CD4-positive, alpha-beta T cell (primary cell): Measurements from ENCODE around the gene KRTAP4-1. TPM values are rescaled to one million over a fixed set of nuclear protein-coding genes. Genes with fewer than 3 reads are reported as not detected.

Source experiments
- ATAC-seq: fragments of 200-7000 bp; cut with Tn5 transposase; one replicate; pipeline ENCODE4 v1.10.0; 2022; ENCODE audit warnings: mild to moderate bottlenecking; ENCODE audit not compliant: poor library complexity
- CTCF ChIA-PET: fragments of 350-600 bp; sonication (Branson Sonifier 250); formaldehyde crosslinking; loops from one replicate; lab custom pipeline; 2021; ENCODE audit warnings: antibody characterized with exemption, inconsistent platforms; lab: Charles Lee
- POLR2A ChIA-PET: fragments of 350-600 bp; sonication (Branson Sonifier 250); formaldehyde crosslinking; loops from one replicate; lab custom pipeline; 2021; ENCODE audit warnings: antibody characterized with exemption, inconsistent platforms; lab: Charles Lee
- DNase-seq, 14 experiments: peaks; one replicate each; pipeline ENCODE4 v3.0.0-alpha.2; 2013 to 2020; ENCODE audit warnings: mixed read lengths in 2 of 14
- H3K27ac ChIP-seq, 2 donors: one replicate each; pipeline versions ENCODE4 v1.5.1 to v1.7.0; 2013; ENCODE audit warnings: low read length in 2 of 2, low read depth in 1 of 2, mild to moderate bottlenecking in 1 of 2
- H3K27me3 ChIP-seq, 2 experiments: 1 replicate in 1 of 2; 2 replicates in 1 of 2; pipeline versions ENCODE4 v1.6.1 to v1.7.0; 2013; ENCODE audit warnings: low read length in 2 of 2, control low read depth in 1 of 2, mild to moderate bottlenecking in 1 of 2, moderate library complexity in 1 of 2; ENCODE audit not compliant: insufficient read depth in 2 of 2, control insufficient read depth in 1 of 2
- H3K36me3 ChIP-seq: one replicate; pipeline ENCODE4 v1.6.1; 2013; ENCODE audit warnings: low read length, control low read depth; ENCODE audit not compliant: insufficient read depth
- H3K4me1 ChIP-seq: one replicate; pipeline ENCODE4 v1.6.1; 2013; ENCODE audit warnings: low read length, control low read depth; ENCODE audit not compliant: insufficient read depth
- H3K4me3 ChIP-seq: one replicate; pipeline ENCODE4 v1.5.1; 2013; ENCODE audit warnings: mild to moderate bottlenecking, low read length, moderate library complexity
- H3K9me3 ChIP-seq, 2 experiments: 1 replicate in 1 of 2; 2 replicates in 1 of 2; pipeline versions ENCODE4 v1.6.1 to v1.7.0; 2013; ENCODE audit warnings: low read length in 2 of 2, mild to moderate bottlenecking in 2 of 2, control low read depth in 1 of 2, moderate library complexity in 1 of 2; ENCODE audit not compliant: control insufficient read depth in 1 of 2, insufficient read depth in 1 of 2
- H3K27ac Mint-ChIP-seq: one replicate; pipeline ENCODE4 v1.8.0; 2020; ENCODE audit warnings: mixed read lengths
- H3K27me3 Mint-ChIP-seq: one replicate; pipeline ENCODE4 v1.8.0; 2021; ENCODE audit warnings: mixed read lengths
- H3K36me3 Mint-ChIP-seq: one replicate; pipeline ENCODE4 v1.8.0; 2021; ENCODE audit warnings: low read depth, mixed read lengths
- H3K4me1 Mint-ChIP-seq: one replicate; pipeline ENCODE4 v1.8.0; 2021; ENCODE audit warnings: low read depth, mixed read lengths
- H3K4me3 Mint-ChIP-seq: one replicate; pipeline ENCODE4 v1.8.0; 2020; ENCODE audit warnings: mild to moderate bottlenecking, mixed read lengths
- H3K9me3 Mint-ChIP-seq: one replicate; pipeline ENCODE4 v1.8.0; 2020; ENCODE audit warnings: mixed read lengths
- intact Hi-C, 2 experiments: fragments of 100-400 bp; cut with DNase I in 1 of 2; cut with micrococcal nuclease in 1 of 2; formaldehyde crosslinking; loops; one replicate each; pipeline versions ENCODE4 v1.15.1 to v1.9.0; 2023 to 2025; cut with DNase I, micrococcal nuclease
- total RNA-seq, 174 experiments: library from RNA in 2 of 174; stranded (reverse) in 2 of 174; gene quantifications; one replicate each; pipeline ENCODE4 v1.2.3 and lab custom pipeline; 2021 to 2026
- TF ChIP-seq, protein P1 (sequence below): fragments of 200-600 bp; IDR thresholded peaks from one replicate; pipeline ENCODE4 v1.8.0; 2022; ENCODE audit warnings: antibody characterized with exemption, mild to moderate bottlenecking

KRTAP4-1 gene
- total RNA-seq, 2 experiments from 2014 or later = not detected

- TF ChIP-seq, protein P1, sequence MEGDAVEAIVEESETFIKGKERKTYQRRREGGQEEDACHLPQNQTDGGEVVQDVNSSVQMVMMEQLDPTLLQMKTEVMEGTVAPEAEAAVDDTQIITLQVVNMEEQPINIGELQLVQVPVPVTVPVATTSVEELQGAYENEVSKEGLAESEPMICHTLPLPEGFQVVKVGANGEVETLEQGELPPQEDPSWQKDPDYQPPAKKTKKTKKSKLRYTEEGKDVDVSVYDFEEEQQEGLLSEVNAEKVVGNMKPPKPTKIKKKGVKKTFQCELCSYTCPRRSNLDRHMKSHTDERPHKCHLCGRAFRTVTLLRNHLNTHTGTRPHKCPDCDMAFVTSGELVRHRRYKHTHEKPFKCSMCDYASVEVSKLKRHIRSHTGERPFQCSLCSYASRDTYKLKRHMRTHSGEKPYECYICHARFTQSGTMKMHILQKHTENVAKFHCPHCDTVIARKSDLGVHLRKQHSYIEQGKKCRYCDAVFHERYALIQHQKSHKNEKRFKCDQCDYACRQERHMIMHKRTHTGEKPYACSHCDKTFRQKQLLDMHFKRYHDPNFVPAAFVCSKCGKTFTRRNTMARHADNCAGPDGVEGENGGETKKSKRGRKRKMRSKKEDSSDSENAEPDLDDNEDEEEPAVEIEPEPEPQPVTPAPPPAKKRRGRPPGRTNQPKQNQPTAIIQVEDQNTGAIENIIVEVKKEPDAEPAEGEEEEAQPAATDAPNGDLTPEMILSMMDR = no peak
- H3K27me3 Mint-ChIP-seq = peaks cover 5% of the 10 kb centered on the region
- intact Hi-C loops = no loop called here
- Histone ChIP-seq H3K27ac (no peak overlapping the region), H3K9me3 (peaks cover 5 to 9% of the 10 kb centered on the region in 2 experiments), H3K4me3 (no peak overlapping the region), H3K27me3 (no peaks in the 10 kb centered on the region), H3K4me1 (no peaks in the 10 kb centered on the region), H3K36me3 (no peaks in the 10 kb centered on the region)
- ATAC-seq = no peak
- H3K36me3 Mint-ChIP-seq = peaks cover 10% of the 10 kb centered on the region
- no peak overlapping the region for H3K4me3 Mint-ChIP-seq
- ChIA-PET POLR2A (no interaction called here), CTCF (no interaction called here)
- no peaks in the 10 kb centered on the region for H3K4me1 Mint-ChIP-seq
- H3K27ac Mint-ChIP-seq = no peak overlapping the region
- DNase-seq = no peak
- peaks cover 5% of the 10 kb centered on the region for H3K9me3 Mint-ChIP-seq
Measured at GRCh38 chr17:41147531-41148204, 37.0 kb downstream of the KRTAP4-1 start.

DNA sequence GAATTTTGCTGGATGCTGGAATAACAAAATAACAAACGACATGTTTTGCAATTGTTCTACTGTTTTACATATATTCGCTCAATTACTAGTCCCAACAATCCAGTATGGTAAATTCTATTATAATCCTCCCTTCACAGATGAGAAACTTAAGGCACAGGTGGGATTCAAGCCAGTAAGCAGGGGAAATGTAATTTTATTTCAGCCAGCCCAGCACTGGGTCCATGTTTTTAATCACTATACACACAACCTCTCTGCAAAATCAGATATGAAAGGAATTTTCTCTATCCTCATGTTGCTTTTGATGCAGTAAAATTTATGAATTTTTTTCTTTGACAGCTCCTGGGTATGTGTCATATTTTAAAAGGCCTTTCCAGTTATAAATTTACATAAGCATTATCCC lies 39.5 kb downstream of the KRTAP4-1 start:
- Mint-ChIP-seq H3K4me3 (no peak overlapping the region), H3K27ac (no peak overlapping the region), H3K27me3 (peaks cover 5% of the 10 kb centered on the region), H3K36me3 (peaks cover 15% of the 10 kb centered on the region), H3K4me1 (no peaks in the 10 kb centered on the region), H3K9me3 (peaks cover 13% of the 10 kb centered on the region)
- POLR2A ChIA-PET = no interaction called here
- no peak for DNase-seq
- intact Hi-C loops = no loop called here
- Histone ChIP-seq H3K27me3 (no peaks in the 10 kb centered on the region), H3K9me3 (peaks cover 7 to 14% of the 10 kb centered on the region in 2 experiments), H3K4me3 (no peak overlapping the region), H3K4me1 (no peaks in the 10 kb centered on the region), H3K27ac (no peak overlapping the region), H3K36me3 (no peaks in the 10 kb centered on the region)
- TF ChIP-seq, protein P1 = no peak
- no peak for ATAC-seq
- CTCF ChIA-PET = no interaction called here

DNA sequence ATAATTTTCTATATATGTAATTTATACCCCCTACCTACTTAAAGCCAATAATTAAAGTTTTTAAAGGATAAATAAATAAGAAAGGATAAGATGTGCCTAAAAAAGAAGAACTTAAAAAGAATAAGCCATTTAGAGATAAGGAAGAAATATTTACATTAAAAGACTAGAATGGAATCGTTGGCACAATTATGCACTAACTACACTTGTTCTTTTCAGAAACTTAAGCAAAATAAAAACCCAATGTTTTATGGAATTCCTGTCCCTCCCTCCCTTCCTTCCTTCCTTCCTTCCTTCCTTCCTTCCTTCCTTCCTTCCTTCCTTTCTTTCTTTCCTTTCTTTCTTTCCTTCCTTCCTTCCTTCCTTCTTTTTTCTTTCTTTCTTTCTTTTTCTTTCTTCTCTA lies 39.9 kb downstream of the KRTAP4-1 start:
- H3K27ac Mint-ChIP-seq = no peak overlapping the region
- no peak overlapping the region for H3K4me3 Mint-ChIP-seq
- ATAC-seq (no peak), DNase-seq (no peak)
- peaks cover 15% of the 10 kb centered on the region for H3K36me3 Mint-ChIP-seq
- Histone ChIP-seq H3K4me1 (no peaks in the 10 kb centered on the region), H3K27ac (no peak overlapping the region), H3K36me3 (no peaks in the 10 kb centered on the region), H3K4me3 (no peak overlapping the region), H3K9me3 (peaks cover 12 to 16% of the 10 kb centered on the region in 2 experiments), H3K27me3 (no peaks in the 10 kb centered on the region)
- peaks cover 5% of the 10 kb centered on the region for H3K27me3 Mint-ChIP-seq
- ChIA-PET CTCF (no interaction called here), POLR2A (no interaction called here)
- intact Hi-C loops = no loop called here
- TF ChIP-seq, protein P1 = no peak
- peaks cover 13% of the 10 kb centered on the region for H3K9me3 Mint-ChIP-seq
- H3K4me1 Mint-ChIP-seq = no peaks in the 10 kb centered on the region
